ENCODE data around the gene ZFP64. TPM values are rescaled to one million over a fixed set of nuclear protein-coding genes. Genes with fewer than 3 reads are reported as not detected.
A peak's percentile ranks its signal among the peaks of the same experiment; 100 is the strongest.

The ZFP64 gene
- total RNA-seq, 1 donor from 2014 or later = 13.7 TPM

GRCh38 chr20:52152416-52152815 lies 39.2 kb downstream of the ZFP64 start:
- H3K4me1 Mint-ChIP-seq = no peaks in the 10 kb centered on the region
- Histone ChIP-seq H3K9me3 (ENCODE audit: low read depth) (no peaks in the 10 kb centered on the region), H4K20me1 (ENCODE audit: low read depth) (no peaks in the 10 kb centered on the region), H3K4me1 (no peaks in the 10 kb centered on the region), H3K4me3 (no peak overlapping the region), H3K27me3 (no peaks in the 10 kb centered on the region), H3F3A (ENCODE audit: low read depth) (peaks cover 3% of the 10 kb centered on the region), H3K9ac (no peak overlapping the region), H2AFZ (replicated peaks) (no peak overlapping the region), H3K27ac (no peak overlapping the region), H3K36me3 (no peaks in the 10 kb centered on the region), H3K79me2 (ENCODE audit: low read depth) (no peaks in the 10 kb centered on the region), H3K4me2 (no peak overlapping the region)
- no peak overlapping the region for H3K27ac Mint-ChIP-seq
- H3K9me3 Mint-ChIP-seq = peaks cover 6% of the 10 kb centered on the region
- no peak for DNase-seq (ENCODE audit: low spot score)
- TF ChIP-seq EZH2 (IDR thresholded peaks at IDR 0.05) (no peak), CTCF (IDR thresholded peaks at IDR 0.05) (no peak), EZH2phosphoT487 (IDR thresholded peaks at IDR 0.05) (no peak)
- H3K27me3 Mint-ChIP-seq (ENCODE audit: insufficient read depth, low read depth) = no peaks in the 10 kb centered on the region
- H3K4me3 Mint-ChIP-seq = no peak overlapping the region
- peaks cover 32% of the 10 kb centered on the region for H3K36me3 Mint-ChIP-seq

DNA sequence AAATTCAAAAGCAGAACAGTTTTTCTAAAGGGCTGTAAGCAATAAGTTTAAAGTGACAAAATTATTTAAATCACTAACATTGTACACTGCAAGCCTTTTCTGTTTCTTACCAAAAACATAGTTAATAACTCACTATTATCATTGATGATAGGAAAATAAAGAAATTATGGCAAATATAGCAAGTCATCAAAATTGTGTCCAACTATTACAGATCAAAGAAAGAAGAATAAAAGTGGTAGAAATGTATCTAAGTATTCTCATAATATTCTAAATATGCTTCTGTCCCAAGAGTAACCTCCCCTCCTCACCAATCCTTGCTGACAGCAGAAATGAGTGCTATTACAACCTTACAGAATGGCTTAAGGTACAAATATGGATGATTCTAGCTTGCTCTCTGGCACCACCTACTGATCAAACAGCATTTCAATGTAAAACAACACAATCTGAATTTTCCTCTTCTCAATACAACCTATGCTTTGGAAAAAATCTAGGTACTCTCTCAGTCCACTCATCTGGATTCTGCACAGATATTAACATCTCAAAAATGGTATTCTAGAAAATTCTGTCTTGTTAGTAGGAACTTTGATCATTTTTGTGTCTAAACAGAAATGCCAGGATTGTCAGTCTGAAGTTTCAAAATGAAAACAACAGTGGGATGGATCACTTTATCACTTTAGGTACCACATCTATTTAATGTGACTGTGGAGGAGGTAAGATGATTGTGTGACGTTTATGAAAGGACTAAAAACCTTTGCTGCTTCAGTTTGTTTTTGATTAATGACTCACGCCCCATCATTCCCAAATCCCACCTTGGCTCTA lies 40.9 kb downstream of the ZFP64 start:
- Mint-ChIP-seq H3K27me3 (ENCODE audit: insufficient read depth, low read depth) (no peaks in the 10 kb centered on the region), H3K4me1 (no peaks in the 10 kb centered on the region), H3K27ac (no peak overlapping the region), H3K9me3 (no peaks in the 10 kb centered on the region), H3K36me3 (peaks cover 22% of the 10 kb centered on the region), H3K4me3 (no peak overlapping the region)
- DNase-seq (ENCODE audit: low spot score) = peak; percentile 54
- peaks cover 3% of the 10 kb centered on the region for H3F3A ChIP-seq (ENCODE audit: low read depth)
- no peaks in the 10 kb centered on the region for H3K27me3 ChIP-seq
- H2AFZ ChIP-seq (replicated peaks) = no peak overlapping the region
- no peaks in the 10 kb centered on the region for H3K36me3 ChIP-seq
- H3K4me3 ChIP-seq = no peak overlapping the region
- H3K79me2 ChIP-seq (ENCODE audit: low read depth) = no peaks in the 10 kb centered on the region
- no peaks in the 10 kb centered on the region for H3K4me1 ChIP-seq
- peak; percentile 82 for TF ChIP-seq CTCF (IDR thresholded peaks at IDR 0.05)
- no peak for TF ChIP-seq EZH2 (IDR thresholded peaks at IDR 0.05)
- no peak for TF ChIP-seq EZH2phosphoT487 (IDR thresholded peaks at IDR 0.05)
- H4K20me1 ChIP-seq (ENCODE audit: low read depth) = no peaks in the 10 kb centered on the region
- no peaks in the 10 kb centered on the region for H3K9me3 ChIP-seq (ENCODE audit: low read depth)
- no peak overlapping the region for H3K9ac ChIP-seq
- H3K27ac ChIP-seq = no peak overlapping the region
- H3K4me2 ChIP-seq = no peak overlapping the region

DNA sequence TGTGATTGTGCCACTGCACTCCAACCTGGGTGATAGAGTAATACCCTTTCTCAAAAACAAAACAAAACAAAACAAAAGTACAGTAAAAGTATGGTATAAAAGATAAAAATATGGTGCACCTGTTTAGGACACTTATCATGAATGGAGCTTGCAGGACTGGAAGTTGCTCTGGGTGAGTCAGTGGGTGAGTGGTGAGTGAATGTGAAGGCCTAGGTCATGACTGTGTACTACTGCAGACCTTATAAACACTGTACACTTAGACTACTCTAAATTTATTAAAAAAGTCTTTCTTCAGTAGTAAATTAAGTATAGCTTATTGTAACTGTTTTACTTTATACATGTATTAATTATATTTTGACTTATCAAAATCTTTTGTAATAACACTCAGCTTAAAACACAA lies 46.0 kb downstream of the ZFP64 start:
- no peaks in the 10 kb centered on the region for H3K4me1 Mint-ChIP-seq
- H3K27me3 Mint-ChIP-seq (ENCODE audit: insufficient read depth, low read depth) = no peaks in the 10 kb centered on the region
- Histone ChIP-seq H3K79me2 (ENCODE audit: low read depth) (no peaks in the 10 kb centered on the region), H3K36me3 (no peaks in the 10 kb centered on the region), H3K9me3 (ENCODE audit: low read depth) (no peaks in the 10 kb centered on the region), H3K27ac (no peak overlapping the region), H3K4me2 (no peak overlapping the region), H3K9ac (no peak overlapping the region), H4K20me1 (ENCODE audit: low read depth) (no peaks in the 10 kb centered on the region), H2AFZ (replicated peaks) (no peak overlapping the region), H3F3A (ENCODE audit: low read depth) (no peaks in the 10 kb centered on the region), H3K4me3 (no peak overlapping the region), H3K4me1 (no peaks in the 10 kb centered on the region), H3K27me3 (no peaks in the 10 kb centered on the region)
- peaks cover 5% of the 10 kb centered on the region for H3K9me3 Mint-ChIP-seq
- TF ChIP-seq EZH2 (IDR thresholded peaks at IDR 0.05) (no peak), EZH2phosphoT487 (IDR thresholded peaks at IDR 0.05) (no peak), CTCF (IDR thresholded peaks at IDR 0.05) (no peak)
- no peak overlapping the region for H3K4me3 Mint-ChIP-seq
- H3K36me3 Mint-ChIP-seq = peaks cover 14% of the 10 kb centered on the region
- DNase-seq (ENCODE audit: low spot score) = no peak
- no peak overlapping the region for H3K27ac Mint-ChIP-seq

All from neural progenitor cell (in vitro differentiated cells).